Mucosa of descending colon (tissue), 3 donors: ENCODE data around the gene NUDT7. TPM values are rescaled to one million over a fixed set of nuclear protein-coding genes. Genes with fewer than 3 reads are reported as not detected.

Source experiments
- ATAC-seq: fragments of 200-7000 bp; cut with Tn5 transposase; one replicate; pipeline ENCODE4 v1.9.1; 2020; ENCODE audit warnings: mild to moderate bottlenecking, moderate library complexity
- DNase-seq, 3 donors: peaks; one replicate each; pipeline ENCODE4 v3.0.0-alpha.2; 2020
- H3K36me3 ChIP-seq: fragments of 200-600 bp; one replicate; pipeline ENCODE4 v1.8.0; 2021; ENCODE audit warnings: low read depth, mild to moderate bottlenecking
- H3K4me1 ChIP-seq: fragments of 200-600 bp; one replicate; pipeline ENCODE4 v1.8.0; 2021; ENCODE audit warnings: low read depth, mild to moderate bottlenecking
- H3K4me3 ChIP-seq: fragments of 200-600 bp; one replicate; pipeline ENCODE4 v1.8.0; 2021; ENCODE audit warnings: mild to moderate bottlenecking
- H3K9me3 ChIP-seq: fragments of 200-600 bp; one replicate; pipeline ENCODE4 v1.8.0; 2021; ENCODE audit warnings: mild to moderate bottlenecking
- CTCF ChIP-seq: fragments of 200-600 bp; IDR thresholded peaks from one replicate; pipeline ENCODE4 v1.8.0; 2022; ENCODE audit warnings: antibody characterized with exemption, mild to moderate bottlenecking
- intact Hi-C, 2 donors: fragments of 100-400 bp; cut with DNase I in 1 of 2; cut with micrococcal nuclease in 1 of 2; formaldehyde crosslinking; loops; one replicate each; pipeline versions ENCODE4 v1.11.0 to v1.11.1; 2022; cut with DNase I, micrococcal nuclease
- total RNA-seq, 3 donors: library from RNA; stranded (reverse); fragmentation: NEBNext Ultra II Directional in 2 of 3; extraction: Animal tissue kit (Norgen Biotek cat#: 25700) in 2 of 3; gene quantifications; one replicate each; pipeline versions ENCODE4 v1.2.1 to v1.2.4, GENCODE V29; 2021 to 2023
- donor health status: DM: no; HTN: no; CAD: no; lungs with moderate emphysema.
- donor health status: DM: no; HTN: no; CAD: no.
- donor health status: DM: no; HTN: yes; CAD: no.

Gene NUDT7
- total RNA-seq, 3 donors from 2014 or later = 12.6 to 19.9 (median 14.8) TPM

GRCh38 chr16:77739559-77739892 lies 17.2 kb downstream of the NUDT7 start:
- no peaks in the 10 kb centered on the region for H3K9me3 ChIP-seq
- no peak for TF ChIP-seq CTCF
- H3K36me3 ChIP-seq = no peaks in the 10 kb centered on the region
- ATAC-seq (no peak), DNase-seq (no peak)
- intact Hi-C loops = no loop called here
- no peaks in the 10 kb centered on the region for H3K4me1 ChIP-seq
- no peak overlapping the region for H3K4me3 ChIP-seq

GRCh38 chr16:77744141-77744540 lies 21.8 kb downstream of the NUDT7 start:
- no peak overlapping the region for H3K4me3 ChIP-seq
- DNase-seq = no peak
- no peaks in the 10 kb centered on the region for H3K36me3 ChIP-seq
- TF ChIP-seq CTCF = no peak
- no peak for ATAC-seq
- no peaks in the 10 kb centered on the region for H3K4me1 ChIP-seq
- no peaks in the 10 kb centered on the region for H3K9me3 ChIP-seq
- intact Hi-C loops = no loop called here

GRCh38 chr16:77745972-77746371 lies 23.7 kb downstream of the NUDT7 start:
- Histone ChIP-seq H3K36me3 (no peaks in the 10 kb centered on the region), H3K9me3 (no peaks in the 10 kb centered on the region), H3K4me1 (no peaks in the 10 kb centered on the region), H3K4me3 (no peak overlapping the region)
- DNase-seq (no peak), ATAC-seq (no peak)
- intact Hi-C loops = no loop called here
- no peak for TF ChIP-seq CTCF

- DNase-seq = no peak
- Histone ChIP-seq H3K4me3 (no peak overlapping the region), H3K9me3 (no peaks in the 10 kb centered on the region), H3K36me3 (no peaks in the 10 kb centered on the region), H3K4me1 (no peaks in the 10 kb centered on the region)
- ATAC-seq = no peak
- intact Hi-C loops = no loop called here
- no peak for TF ChIP-seq CTCF
Measured at GRCh38 chr16:77748421-77749005, 26.2 kb downstream of the NUDT7 start.

GRCh38 chr16:77749415-77749814 lies 27.1 kb downstream of the NUDT7 start:
- ATAC-seq (no peak), DNase-seq (no peak)
- intact Hi-C loops = no loop called here
- no peak for TF ChIP-seq CTCF
- H3K4me1 ChIP-seq = no peaks in the 10 kb centered on the region
- H3K4me3 ChIP-seq = no peak overlapping the region
- H3K36me3 ChIP-seq = no peaks in the 10 kb centered on the region
- H3K9me3 ChIP-seq = no peaks in the 10 kb centered on the region

- H3K9me3 ChIP-seq = no peaks in the 10 kb centered on the region
- H3K36me3 ChIP-seq = no peaks in the 10 kb centered on the region
- H3K4me3 ChIP-seq = no peak overlapping the region
- DNase-seq (no peak), ATAC-seq (no peak)
- H3K4me1 ChIP-seq = no peaks in the 10 kb centered on the region
- TF ChIP-seq CTCF = no peak
- intact Hi-C loops = no loop called here
Measured at GRCh38 chr16:77758046-77758445, 35.7 kb downstream of the NUDT7 start.
